HepG2 (cell line): ENCODE results near the gene HTR6. TPM values are rescaled to one million over a fixed set of nuclear protein-coding genes. Genes with fewer than 3 reads are reported as not detected.

Source experiments
- CAMTA2 ChIP-seq: sonication (generic); formaldehyde crosslinking; IDR thresholded peaks from 2 replicates; pipeline ENCODE4 v1.4.0; 2020; ENCODE audit warnings: mild to moderate bottlenecking, missing genetic modification reagents, borderline replicate concordance
- CEBPG ChIP-seq: IDR thresholded peaks from 2 replicates; pipeline ENCODE4 v1.6.1; 2016
- ETV6 ChIP-seq: sonication (generic); formaldehyde crosslinking; conservative IDR thresholded peaks from 2 replicates; pipeline ENCODE4 v1.4.0; 2020; ENCODE audit warnings: missing genetic modification reagents
- FOXP1 ChIP-seq, 2 experiments: fragments of 450-650 bp in 1 of 2; IDR thresholded peaks; 2 replicates each; pipeline ENCODE4 v1.6.1; 2017 to 2018; ENCODE audit warnings: antibody characterized with exemption in 1 of 2
- GTF3A ChIP-seq: sonication (generic); formaldehyde crosslinking; conservative IDR thresholded peaks from 2 replicates; pipeline ENCODE4 v1.4.0; 2020; ENCODE audit warnings: mild to moderate bottlenecking, missing genetic modification reagents
- KLF15 ChIP-seq: sonication (generic); formaldehyde crosslinking; IDR thresholded peaks from 2 replicates; pipeline ENCODE4 v1.8.1; 2023; ENCODE audit warnings: borderline replicate concordance, mild to moderate bottlenecking, inconsistent platforms, missing genetic modification reagents, mixed read lengths
- PHF21A ChIP-seq: sonication (generic); formaldehyde crosslinking; IDR thresholded peaks from 2 replicates; pipeline ENCODE4 v1.5.0; 2020; ENCODE audit warnings: mild to moderate bottlenecking, missing genetic modification reagents
- RBFOX2 ChIP-seq: fragments of 200-400 bp; formaldehyde crosslinking; IDR thresholded peaks from 2 replicates; pipeline ENCODE4 v1.6.1; 2017; ENCODE audit warnings: low read depth, mild to moderate bottlenecking, low read length
- SIX1 ChIP-seq: sonication (generic); formaldehyde crosslinking; IDR thresholded peaks from 2 replicates; pipeline ENCODE4 v1.4.0; 2020; ENCODE audit warnings: missing genetic modification reagents, borderline replicate concordance
- SP5 ChIP-seq: IDR thresholded peaks from 2 replicates; pipeline ENCODE4 v1.6.1; 2016; ENCODE audit warnings: low read depth, borderline replicate concordance
- ZBTB38 ChIP-seq: sonication (generic); formaldehyde crosslinking; IDR thresholded peaks from 2 replicates; pipeline ENCODE4 v1.5.1; 2020; ENCODE audit warnings: mild to moderate bottlenecking, missing genetic modification reagents
- ZBTB4 ChIP-seq: sonication (generic); formaldehyde crosslinking; IDR thresholded peaks from 2 replicates; pipeline ENCODE4 v1.4.0; 2020; ENCODE audit warnings: missing genetic modification reagents, mild to moderate bottlenecking, borderline replicate concordance
- ZNF18 ChIP-seq: sonication (generic); formaldehyde crosslinking; IDR thresholded peaks from 2 replicates; pipeline ENCODE4 v1.8.0; 2022; ENCODE audit warnings: mild to moderate bottlenecking, missing genetic modification reagents; ENCODE audit not compliant: insufficient replicate concordance
- ZNF30 ChIP-seq: sonication (generic); formaldehyde crosslinking; IDR thresholded peaks from 2 replicates; pipeline ENCODE4 v1.5.0; 2020; ENCODE audit warnings: mild to moderate bottlenecking, missing genetic modification reagents
- ZNF652 ChIP-seq: IDR thresholded peaks from 2 replicates; pipeline ENCODE4 v1.6.1; 2016; ENCODE audit warnings: low read depth, borderline replicate concordance
- ZNF660 ChIP-seq: sonication (generic); formaldehyde crosslinking; IDR thresholded peaks from 2 replicates; pipeline ENCODE4 v1.5.1; 2020; ENCODE audit warnings: mild to moderate bottlenecking, low read depth, missing genetic modification reagents, borderline replicate concordance
- ZNF790 ChIP-seq: sonication (generic); formaldehyde crosslinking; IDR thresholded peaks from 2 replicates; pipeline ENCODE4 v1.8.0; 2022; ENCODE audit warnings: missing genetic modification reagents, mild to moderate bottlenecking, borderline replicate concordance
- polyA plus RNA-seq, 8 experiments: library from polyadenylated mRNA; depleted of rRNA in 3 of 8; stranded (reverse) in 7 of 8; unstranded in 1 of 8; fragments of >200 nt; fragmentation: Illumina TruSeq in 4 of 8; extraction: Trizol in 4 of 8; gene quantifications; 2 replicates each; pipeline versions ENCODE4 v1.2.1 to v1.2.3, GENCODE V29; 2011 to 2016; ENCODE audit warnings: low read depth in 4 of 8, missing spikeins in 1 of 8, mixed read lengths in 1 of 8; ENCODE audit not compliant: insufficient read depth in 1 of 8
- total RNA-seq, 5 experiments: library from RNA; depleted of rRNA; stranded (reverse); fragments of >200 nt; fragmentation: Illumina TruSeq; extraction: Trizol; gene quantifications; 2 replicates each; pipeline ENCODE4 v1.2.3, GENCODE V29; 2016; ENCODE audit warnings: low read depth in 1 of 5
- TF ChIP-seq, protein P1 (sequence below), 2 experiments: fragments of 450-650 bp in 1 of 2; sonication (generic) in 1 of 2; formaldehyde crosslinking; IDR thresholded peaks; 2 replicates each; pipeline versions ENCODE4 v1.5.0 to v1.8.0; 2020 to 2022; ENCODE audit warnings: mild to moderate bottlenecking in 1 of 2, missing genetic modification reagents in 1 of 2
- TF ChIP-seq, protein P2 (sequence below): sonication (generic); formaldehyde crosslinking; IDR thresholded peaks from 2 replicates; pipeline ENCODE4 v1.5.0; 2020; ENCODE audit warnings: missing genetic modification reagents, mild to moderate bottlenecking, borderline replicate concordance
- TF ChIP-seq, protein P3 (sequence below): sonication (generic); formaldehyde crosslinking; IDR thresholded peaks from 2 replicates; pipeline ENCODE4 v1.8.1; 2022; ENCODE audit warnings: low read depth, mild to moderate bottlenecking, missing genetic modification reagents

HTR6 gene
- total and polyA plus RNA-seq, 2 of the 13 experiments (the other 11 are each of a cell fraction or from before 2014, with no cell fraction given): 0.04 TPM; not detected in 1

GRCh38 chr1:19619697-19620384 lies 44.8 kb upstream of the HTR6 start (continued):
- TF ChIP-seq KLF15 (CRISPR knock-in tag) (no peak), ZBTB38 (CRISPR knock-in tag) (no peak), RBFOX2 (no peak), CAMTA2 (CRISPR knock-in tag) (no peak), SIX1 (CRISPR knock-in tag) (0 out of 2 replicates have a peak, but pooled peaks have one; percentile 63), ETV6 (CRISPR knock-in tag) (no peak), ZNF30 (no peak), PHF21A (CRISPR knock-in tag) (peak; percentile 82), CEBPG (peak; percentile 45; the same call in 1 of the 2 replicates), FOXP1 (IDR thresholded peaks at IDR 0.05) (peak; percentile 63; the same call in 1 of the 2 replicates), FOXP1 (CRISPR knock-in tag; IDR thresholded peaks at IDR 0.05) (peak; percentile 95), ZNF790 (CRISPR knock-in tag) (no peak), ZNF660 (CRISPR knock-in tag) (no peak), ZNF652 (0 out of 2 replicates have a peak, but pooled peaks have one; percentile 9), SP5 (CRISPR knock-in tag) (peak; percentile 81), ZNF18 (peak; percentile 72), GTF3A (no peak), ZBTB4 (CRISPR knock-in tag) (no peak)
- TF ChIP-seq, protein P1, sequence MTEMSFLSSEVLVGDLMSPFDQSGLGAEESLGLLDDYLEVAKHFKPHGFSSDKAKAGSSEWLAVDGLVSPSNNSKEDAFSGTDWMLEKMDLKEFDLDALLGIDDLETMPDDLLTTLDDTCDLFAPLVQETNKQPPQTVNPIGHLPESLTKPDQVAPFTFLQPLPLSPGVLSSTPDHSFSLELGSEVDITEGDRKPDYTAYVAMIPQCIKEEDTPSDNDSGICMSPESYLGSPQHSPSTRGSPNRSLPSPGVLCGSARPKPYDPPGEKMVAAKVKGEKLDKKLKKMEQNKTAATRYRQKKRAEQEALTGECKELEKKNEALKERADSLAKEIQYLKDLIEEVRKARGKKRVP (CRISPR knock-in tag; IDR thresholded peaks at IDR 0.05): peak in 1 of 2 experiments; percentile 15; a peak in 1 of 4 replicates
- TF ChIP-seq, protein P2, sequence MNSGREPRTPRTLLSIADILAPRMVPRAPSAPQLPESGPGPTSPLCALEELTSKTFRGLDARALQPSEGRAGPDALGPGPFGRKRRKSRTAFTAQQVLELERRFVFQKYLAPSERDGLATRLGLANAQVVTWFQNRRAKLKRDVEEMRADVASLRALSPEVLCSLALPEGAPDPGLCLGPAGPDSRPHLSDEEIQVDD (CRISPR knock-in tag): no peak
- TF ChIP-seq, protein P3, sequence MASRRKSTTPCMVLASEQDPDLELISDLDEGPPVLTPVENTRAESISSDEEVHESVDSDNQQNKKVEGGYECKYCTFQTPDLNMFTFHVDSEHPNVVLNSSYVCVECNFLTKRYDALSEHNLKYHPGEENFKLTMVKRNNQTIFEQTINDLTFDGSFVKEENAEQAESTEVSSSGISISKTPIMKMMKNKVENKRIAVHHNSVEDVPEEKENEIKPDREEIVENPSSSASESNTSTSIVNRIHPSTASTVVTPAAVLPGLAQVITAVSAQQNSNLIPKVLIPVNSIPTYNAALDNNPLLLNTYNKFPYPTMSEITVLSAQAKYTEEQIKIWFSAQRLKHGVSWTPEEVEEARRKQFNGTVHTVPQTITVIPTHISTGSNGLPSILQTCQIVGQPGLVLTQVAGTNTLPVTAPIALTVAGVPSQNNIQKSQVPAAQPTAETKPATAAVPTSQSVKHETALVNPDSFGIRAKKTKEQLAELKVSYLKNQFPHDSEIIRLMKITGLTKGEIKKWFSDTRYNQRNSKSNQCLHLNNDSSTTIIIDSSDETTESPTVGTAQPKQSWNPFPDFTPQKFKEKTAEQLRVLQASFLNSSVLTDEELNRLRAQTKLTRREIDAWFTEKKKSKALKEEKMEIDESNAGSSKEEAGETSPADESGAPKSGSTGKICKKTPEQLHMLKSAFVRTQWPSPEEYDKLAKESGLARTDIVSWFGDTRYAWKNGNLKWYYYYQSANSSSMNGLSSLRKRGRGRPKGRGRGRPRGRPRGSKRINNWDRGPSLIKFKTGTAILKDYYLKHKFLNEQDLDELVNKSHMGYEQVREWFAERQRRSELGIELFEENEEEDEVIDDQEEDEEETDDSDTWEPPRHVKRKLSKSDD (CRISPR knock-in tag): no peak
